IPS-18c (cell line): ENCODE measurements around the gene BTN3A1.
"Not testable (repeated sequence)": the region's sequence is repeated elsewhere in the genome, so short reads cannot be mapped to it uniquely, and the experiment has no call there.

Source experiments
- H3K4me3 ChIP-seq: 2 replicates; pipeline ENCODE4 v1.7.0; 2013; ENCODE audit warnings: low read depth, mild to moderate bottlenecking, low read length, moderate library complexity; ENCODE audit not compliant: insufficient read depth
- H3K9me3 ChIP-seq: one replicate; pipeline ENCODE4 v1.6.1; 2013; ENCODE audit warnings: mild to moderate bottlenecking, low read length, moderate library complexity; ENCODE audit not compliant: control insufficient read depth, insufficient read depth

Gene BTN3A1

DNA sequence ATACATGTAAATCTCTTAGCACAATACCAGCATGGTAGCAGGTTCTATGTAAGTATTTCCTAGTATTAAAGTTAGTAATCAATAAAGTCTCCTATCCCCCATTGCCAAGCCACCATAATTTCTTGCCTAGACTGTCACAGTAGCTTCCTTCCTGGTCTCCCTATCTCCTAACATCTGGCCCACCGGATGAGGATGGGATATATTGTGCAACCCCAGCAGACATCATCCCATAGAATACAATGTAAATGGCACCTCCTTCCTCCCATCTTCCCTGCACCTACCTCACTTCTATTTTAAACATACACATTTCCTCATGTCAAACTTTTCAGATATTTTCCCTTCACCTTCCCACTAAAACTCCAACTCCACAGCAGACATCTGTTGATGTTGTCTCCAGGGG lies 3.5 kb upstream of the BTN3A1 start:
- Histone ChIP-seq H3K4me3 (no peak overlapping the region), H3K9me3 (no peaks in the 10 kb centered on the region)

DNA sequence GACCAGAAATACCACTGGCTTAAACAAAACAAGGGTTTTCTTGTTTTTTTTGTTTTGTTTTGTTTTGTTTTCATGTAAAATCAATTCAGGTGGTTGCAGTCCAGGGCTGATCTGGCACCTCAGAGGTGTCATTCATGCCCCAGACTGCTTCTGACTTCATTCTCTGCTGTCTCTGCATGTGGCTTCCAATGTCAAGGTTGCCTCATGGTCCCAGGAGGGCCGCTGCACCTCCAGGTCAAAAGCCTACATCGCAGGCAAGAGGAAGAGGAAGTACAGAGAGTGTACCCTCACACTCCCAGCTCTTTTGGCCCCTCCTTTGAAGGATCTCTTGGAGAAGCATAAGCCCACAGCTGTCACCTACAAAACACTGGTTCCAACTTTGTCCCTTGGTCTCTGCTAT lies 1.4 kb upstream of the BTN3A1 start:
- Histone ChIP-seq H3K9me3 (no peaks in the 10 kb centered on the region), H3K4me3 (no peak overlapping the region)

DNA sequence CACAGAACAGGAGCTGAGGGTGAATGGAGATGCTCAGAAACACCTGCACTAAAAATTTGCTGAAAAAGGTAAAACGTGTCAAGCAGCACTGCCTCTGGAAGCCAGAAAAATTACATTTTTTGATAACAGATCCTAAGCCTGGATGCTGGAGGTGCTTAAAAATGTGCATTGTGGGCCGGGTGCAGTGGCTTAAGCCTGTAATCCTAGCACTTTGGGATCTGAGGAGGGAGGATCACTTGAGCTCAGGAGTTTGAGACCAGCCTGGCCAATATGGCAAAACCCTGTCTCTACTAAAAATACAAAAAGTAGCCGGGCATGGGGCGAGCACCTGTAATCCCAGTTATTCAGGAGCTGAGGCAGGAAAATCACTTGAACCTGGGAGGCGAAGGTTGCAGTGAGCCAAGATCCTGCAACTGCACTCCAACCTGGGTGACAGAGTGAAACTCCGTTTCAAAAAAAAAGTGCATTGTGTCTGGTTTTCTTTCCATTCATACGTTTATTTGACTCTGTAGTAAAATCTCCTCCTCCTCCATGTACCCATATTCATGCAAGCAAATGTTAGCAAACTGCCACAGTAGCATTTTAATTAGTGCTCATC lies 587 bp upstream of the BTN3A1 start:
- H3K4me3 ChIP-seq, result no peak overlapping the region
- no peaks in the 10 kb centered on the region for H3K9me3 ChIP-seq

DNA sequence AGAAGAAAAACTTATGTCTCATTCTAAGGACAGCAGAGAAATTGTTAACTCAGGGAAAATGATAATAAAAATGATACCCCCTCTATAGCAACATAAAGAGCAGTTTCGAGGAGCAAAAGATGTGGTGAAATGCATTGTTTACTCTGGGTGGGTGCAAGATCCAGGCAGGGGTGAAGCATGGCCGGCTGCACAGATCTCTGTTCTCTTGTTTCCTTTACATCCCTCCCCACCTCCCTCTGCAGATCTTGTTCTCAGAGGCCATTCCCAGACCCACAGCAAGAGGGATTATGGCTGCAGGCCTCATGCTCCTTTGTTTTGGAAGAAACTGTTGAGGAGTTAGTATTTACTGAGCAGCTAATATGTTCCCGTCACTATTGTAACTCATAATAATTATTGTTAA lies 1.8 kb downstream of the BTN3A1 start:
- Histone ChIP-seq H3K4me3 (no peak overlapping the region), H3K9me3 (no peaks in the 10 kb centered on the region)

DNA sequence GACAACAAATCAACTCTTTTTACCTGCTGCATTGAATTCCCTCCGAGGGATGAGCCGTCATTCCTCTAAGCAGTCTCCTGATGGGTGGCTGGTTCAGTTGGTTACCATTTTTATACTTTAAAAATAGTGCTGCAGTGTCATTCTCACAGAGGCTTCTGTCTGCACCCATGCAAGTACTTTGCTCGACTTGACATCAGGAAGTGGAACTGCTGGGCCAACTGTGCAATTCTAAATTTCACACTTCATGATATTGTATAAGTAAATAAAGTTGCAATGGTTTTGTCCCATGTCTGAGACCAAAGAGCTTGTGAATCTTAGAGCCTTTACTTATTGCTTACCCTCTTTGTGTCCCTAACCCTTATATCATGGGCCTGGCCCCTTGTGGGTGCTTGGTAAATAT lies 2.5 kb downstream of the BTN3A1 start:
- Histone ChIP-seq H3K9me3 (no peaks in the 10 kb centered on the region), H3K4me3 (no peak overlapping the region)

DNA sequence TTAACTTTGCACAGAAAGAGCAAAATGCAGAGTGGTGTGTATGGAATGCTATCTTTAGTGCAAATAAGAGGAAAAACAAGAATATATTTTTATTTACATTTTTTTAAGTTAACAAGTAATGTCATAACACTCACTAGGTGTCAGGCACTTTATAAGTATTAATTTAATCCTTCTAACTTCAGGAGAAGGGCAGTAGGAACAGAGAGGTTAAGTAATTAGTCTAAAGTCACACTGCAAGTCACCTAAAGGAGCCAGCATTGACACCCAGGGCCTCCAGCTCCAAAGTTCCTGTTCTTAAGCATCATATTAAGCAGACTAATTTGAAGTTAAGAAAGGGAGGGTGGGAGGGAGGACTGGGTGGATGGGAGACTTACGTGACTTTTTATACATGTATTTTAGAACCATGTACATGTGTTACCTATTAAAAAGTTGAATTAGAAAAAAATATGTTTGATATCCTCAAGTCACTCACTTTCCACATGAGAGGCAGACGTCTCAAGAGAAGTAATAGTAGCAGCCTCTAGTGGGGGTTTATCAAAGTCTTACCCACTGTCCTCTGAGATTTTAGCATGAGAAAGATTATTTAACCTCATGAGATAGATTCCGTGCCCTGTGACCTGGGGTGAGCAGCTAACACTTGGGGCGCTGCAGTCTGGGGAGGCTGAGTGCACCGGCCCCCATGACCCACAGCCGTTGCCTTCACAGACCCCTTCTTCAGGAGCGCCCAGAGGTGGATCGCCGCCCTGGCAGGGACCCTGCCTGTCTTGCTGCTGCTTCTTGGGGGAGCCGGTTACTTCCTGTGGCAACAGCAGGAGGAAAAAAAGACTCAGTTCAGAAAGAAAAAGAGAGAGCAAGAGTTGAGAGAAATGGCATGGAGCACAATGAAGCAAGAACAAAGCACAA lies 7.0 kb downstream of the BTN3A1 start:
- Histone ChIP-seq H3K4me3 (no peak overlapping the region), H3K9me3 (no peaks in the 10 kb centered on the region)

DNA sequence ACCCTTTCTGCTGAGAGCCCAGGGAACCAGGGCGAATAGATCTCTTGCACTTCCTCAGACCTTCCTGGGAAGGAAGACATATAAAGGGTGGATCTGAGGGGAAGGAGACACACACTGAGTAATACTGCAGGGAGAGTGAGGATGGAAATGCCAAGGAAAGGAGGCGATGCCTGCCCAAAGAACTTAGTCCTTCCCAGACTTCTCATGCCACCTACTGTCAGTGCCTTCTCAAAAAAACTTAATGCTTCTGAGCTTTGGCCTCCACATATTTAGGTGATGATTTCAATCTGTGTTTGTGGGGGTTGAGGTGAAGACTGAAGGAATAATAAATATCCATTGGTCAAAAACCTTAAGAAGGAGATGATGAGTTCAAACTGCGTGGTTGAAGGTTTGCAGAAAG lies 9.7 kb downstream of the BTN3A1 start:
- H3K4me3 ChIP-seq, result no peak overlapping the region
- no peaks in the 10 kb centered on the region for H3K9me3 ChIP-seq

DNA sequence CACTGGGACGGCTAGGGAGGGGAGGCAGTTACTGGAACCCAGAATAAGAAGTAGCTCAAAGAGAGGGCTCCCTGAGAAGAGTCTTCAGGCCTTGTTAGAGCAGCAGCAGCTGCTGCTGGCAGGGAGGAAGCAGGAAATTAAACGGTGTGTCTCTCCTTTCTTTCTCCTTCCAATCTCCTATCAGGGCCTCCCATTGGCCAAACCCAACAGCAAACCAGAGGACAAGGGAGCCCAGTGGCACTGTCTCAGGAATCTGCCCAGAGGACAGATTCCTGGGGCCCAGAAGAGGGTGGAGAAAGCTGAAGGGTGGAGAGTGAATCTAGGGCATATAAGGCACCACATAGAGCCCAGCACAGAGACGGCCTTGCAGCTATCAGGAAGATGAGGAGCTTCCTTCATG lies 10.2 kb downstream of the BTN3A1 start:
- no peaks in the 10 kb centered on the region for H3K9me3 ChIP-seq
- no peak overlapping the region for H3K4me3 ChIP-seq

DNA sequence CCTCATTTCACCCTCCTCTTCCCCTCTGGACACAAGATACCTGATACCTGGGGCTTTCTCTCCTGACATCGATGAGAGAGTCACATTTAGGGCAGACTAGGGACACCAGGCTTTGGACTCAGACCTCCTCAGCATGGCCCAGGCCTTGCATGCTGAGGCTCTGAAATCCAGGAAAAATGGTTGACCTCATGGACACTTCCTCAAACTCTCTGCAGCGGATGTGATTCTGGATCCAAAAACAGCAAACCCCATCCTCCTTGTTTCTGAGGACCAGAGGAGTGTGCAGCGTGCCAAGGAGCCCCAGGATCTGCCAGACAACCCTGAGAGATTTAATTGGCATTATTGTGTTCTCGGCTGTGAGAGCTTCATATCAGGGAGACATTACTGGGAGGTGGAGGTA lies 10.9 kb downstream of the BTN3A1 start:
- H3K4me3 ChIP-seq, result no peak overlapping the region
- H3K9me3 ChIP-seq, result no peaks in the 10 kb centered on the region

DNA sequence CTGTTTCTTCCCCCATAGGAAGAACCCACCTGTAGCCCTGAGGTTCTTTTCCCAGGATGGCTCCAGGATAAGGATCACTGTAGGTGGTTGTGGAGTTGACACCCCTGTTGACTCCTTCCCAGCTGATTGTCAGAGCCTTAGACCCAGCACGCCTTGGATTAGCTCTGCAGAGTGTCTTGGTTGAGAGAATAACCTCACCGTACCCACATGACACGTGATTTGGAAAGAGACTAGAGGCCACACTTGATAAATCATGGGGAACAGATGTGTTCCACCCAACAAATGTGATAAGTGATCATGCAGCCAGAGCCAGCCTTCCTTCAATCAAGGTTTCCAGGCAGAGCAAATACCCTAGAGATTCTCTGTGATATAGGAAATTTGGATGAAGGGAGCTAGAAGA lies 12.2 kb downstream of the BTN3A1 start:
- Histone ChIP-seq H3K4me3 (no peak overlapping the region), H3K9me3 (peaks cover 4% of the 10 kb centered on the region)

DNA sequence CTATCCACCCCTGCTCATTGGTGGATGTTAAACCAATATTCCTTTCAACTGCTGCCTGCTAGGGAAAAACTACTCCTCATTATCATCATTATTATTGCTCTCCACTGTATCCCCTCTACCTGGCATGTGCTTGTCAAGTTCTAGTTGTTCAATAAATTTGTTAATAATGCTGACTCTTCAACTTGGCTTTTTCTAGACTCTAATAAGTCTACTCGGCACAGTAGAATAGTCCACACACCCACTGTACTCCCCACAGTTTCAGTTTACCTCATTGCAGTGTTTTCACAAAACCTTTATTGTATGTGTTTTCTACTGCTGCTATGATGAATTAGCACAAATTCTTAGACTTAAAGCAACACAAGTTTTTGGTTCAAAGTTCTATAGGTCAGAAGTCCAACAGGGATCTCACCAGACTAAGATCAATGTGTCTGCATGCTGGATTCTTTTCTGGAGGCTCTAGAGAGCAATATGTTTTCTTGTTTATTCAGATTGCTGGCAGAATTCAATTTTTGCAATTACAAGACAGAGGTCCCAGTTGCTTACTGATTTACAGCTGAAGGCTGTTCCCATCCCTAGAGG lies 13.1 kb downstream of the BTN3A1 start:
- Histone ChIP-seq H3K9me3 (peaks cover 4% of the 10 kb centered on the region), H3K4me3 (no peak overlapping the region)

DNA sequence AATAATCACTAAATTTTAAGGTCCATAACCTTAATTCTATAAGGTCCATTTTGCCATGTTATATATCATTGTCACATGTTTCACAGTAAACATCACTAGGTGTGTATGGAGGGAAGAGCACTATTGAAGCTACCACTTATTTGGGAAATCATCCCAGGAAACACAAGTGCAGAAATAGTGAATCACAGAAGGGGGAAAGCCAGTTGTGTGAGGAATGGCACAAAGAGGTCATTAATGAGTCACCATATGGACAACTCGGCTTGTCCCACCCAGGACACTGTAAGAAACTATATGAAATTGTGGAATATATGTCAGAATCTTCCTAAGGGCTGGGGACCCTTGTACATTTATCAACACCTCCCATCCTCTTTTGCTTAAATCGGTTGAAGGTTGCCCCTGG lies 13.7 kb downstream of the BTN3A1 start:
- Histone ChIP-seq H3K9me3 (peaks cover 4% of the 10 kb centered on the region), H3K4me3 (no peak overlapping the region)

DNA sequence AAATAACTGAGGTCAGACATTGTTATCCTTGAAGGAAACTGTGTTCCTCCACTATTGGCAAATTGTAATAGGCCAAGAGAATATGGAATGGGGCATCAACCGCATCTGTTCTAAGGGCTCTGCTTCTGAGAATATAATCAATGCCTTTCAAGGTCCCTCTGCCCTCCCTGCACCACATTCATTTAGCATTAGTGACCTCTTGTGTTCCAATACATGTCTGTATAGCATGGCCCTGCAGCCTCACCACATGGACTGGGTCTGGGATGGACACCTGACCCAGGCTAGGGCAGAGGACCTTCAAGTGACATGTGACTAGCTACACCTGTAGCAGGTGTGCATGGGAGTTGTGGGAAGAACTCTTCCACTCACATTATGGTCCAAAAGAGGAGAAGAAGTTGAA lies 14.2 kb downstream of the BTN3A1 start:
- H3K4me3 ChIP-seq, result no peak overlapping the region
- peaks cover 4% of the 10 kb centered on the region for H3K9me3 ChIP-seq

DNA sequence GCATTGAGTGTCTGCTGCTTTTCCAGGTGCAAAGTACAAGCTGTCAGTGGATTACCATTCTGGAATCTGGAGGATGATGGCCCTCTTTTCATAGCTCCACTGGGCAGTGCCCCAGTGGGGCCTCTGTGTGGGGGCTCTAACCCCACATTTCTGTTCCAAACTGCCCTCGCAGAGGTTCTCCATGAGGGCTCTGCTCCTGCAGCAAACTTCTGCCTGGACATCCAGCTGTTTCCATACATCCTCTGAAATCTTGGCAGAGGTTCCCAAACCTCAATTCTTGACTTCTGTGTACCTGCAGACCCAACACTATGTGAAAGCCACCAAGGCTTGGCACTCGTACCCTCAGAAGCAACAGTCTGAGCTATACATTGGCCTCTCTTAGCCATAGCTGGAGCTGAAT lies 16.0 kb downstream of the BTN3A1 start:
- H3K9me3 ChIP-seq, H3K4me3 ChIP-seq: not testable (repeated sequence)

DNA sequence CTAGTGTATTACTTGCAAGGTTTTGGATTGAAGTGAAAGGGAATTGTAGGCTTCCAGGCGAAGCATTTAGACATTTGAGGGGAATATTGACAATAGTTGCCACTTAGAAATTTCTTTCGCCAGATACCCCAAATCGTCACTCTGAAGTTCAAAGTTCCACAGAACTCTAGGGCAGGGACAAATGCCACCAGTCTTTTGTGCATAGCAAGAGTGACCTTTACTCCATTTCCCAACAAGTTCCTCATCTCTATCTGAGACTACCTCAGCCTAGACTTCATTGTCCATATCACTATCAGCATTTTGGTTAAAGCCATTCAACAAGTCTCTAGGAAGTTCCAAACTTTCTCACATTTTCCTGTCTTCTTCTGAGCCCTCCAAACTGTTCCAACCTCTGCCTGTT lies 16.7 kb downstream of the BTN3A1 start:
- H3K4me3 ChIP-seq, H3K9me3 ChIP-seq: not testable (repeated sequence)

DNA sequence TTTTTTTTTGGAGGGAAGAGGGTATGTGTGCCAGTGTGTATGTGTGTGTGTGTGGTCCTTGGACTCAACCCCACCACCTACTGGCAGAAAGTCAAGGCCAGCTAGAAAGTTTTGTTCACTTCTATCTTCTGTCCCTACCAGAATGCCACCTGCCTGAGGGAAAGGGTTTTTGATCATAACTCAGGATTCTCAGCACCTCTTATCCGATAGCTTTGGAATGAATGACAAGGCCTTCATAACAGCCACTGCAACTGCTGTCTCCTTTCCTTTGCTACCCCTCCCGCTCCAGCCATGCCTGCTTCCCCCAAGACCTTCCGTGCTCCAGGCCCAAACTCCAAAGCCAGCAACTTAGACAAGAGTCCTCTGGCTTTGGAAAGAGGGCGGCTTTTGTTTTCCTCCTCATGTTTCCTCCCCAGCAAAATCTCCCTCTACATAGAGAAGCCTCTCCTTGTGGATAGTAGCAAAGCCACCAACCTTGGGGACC lies 18.7 kb downstream of the BTN3A1 start:
- H3K4me3 ChIP-seq, result peak overlapping the region; percentile 55; the same call in 1 of the 2 replicates
- peaks cover 4% of the 10 kb centered on the region for H3K9me3 ChIP-seq

DNA sequence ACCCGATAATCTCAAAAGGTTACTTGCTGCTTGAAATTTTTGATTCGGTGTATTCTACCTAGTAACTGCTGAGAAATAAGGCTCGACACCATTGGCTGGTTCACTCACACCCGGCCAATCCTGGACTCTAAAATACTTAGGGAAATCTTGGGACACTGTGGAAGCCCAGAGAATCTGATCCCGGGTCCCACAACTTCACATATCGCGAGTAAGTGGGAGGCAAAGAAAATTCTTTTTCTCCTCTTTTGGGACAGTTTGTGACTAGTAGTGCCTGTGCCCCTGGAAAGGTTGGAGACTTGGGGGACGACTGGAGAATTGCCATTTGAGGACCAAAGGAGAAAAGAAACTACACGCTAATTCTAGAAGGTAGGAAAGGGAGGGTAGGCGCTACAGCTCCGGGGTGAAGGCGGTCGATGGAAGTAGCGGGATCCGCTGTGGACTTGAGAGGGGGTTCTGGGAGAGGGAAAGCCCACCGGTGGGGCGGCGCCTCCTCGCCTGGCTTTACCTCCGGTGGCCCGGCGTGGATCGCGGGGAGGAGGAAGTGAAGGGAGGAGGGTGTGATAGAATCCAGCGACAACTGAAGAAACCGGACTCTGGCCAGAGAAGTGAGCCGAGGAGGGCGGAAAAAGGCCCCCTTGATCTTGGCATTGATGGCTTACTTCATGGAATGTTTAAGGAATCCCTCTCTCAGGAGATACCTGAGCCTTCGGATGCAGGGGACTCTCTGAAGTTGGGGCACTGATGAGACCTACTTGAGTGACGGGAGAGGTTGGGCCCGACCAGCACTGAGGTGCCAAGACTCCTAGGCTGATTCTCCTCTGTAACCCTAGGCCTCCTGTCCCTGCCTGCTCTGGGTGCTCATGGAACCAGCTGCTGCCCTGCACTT lies 19.4 kb downstream of the BTN3A1 start:
- peaks cover 4% of the 10 kb centered on the region for H3K9me3 ChIP-seq

More for the DNA sequence above, 19.4 kb downstream of the BTN3A1 start:
- H3K4me3 ChIP-seq, result peak overlapping the region; percentile 55
